HG03354 (cell line): ENCODE measurements around the gene TBK1.

Source experiments
- ATAC-seq: cut with Tn5 transposase; IDR thresholded peaks from one replicate; pipeline ENCODE4 v1.9.1; 2021; ENCODE audit warnings: mild to moderate bottlenecking; ENCODE audit not compliant: unreplicated experiment, poor library complexity, severe bottlenecking

TBK1 gene

DNA sequence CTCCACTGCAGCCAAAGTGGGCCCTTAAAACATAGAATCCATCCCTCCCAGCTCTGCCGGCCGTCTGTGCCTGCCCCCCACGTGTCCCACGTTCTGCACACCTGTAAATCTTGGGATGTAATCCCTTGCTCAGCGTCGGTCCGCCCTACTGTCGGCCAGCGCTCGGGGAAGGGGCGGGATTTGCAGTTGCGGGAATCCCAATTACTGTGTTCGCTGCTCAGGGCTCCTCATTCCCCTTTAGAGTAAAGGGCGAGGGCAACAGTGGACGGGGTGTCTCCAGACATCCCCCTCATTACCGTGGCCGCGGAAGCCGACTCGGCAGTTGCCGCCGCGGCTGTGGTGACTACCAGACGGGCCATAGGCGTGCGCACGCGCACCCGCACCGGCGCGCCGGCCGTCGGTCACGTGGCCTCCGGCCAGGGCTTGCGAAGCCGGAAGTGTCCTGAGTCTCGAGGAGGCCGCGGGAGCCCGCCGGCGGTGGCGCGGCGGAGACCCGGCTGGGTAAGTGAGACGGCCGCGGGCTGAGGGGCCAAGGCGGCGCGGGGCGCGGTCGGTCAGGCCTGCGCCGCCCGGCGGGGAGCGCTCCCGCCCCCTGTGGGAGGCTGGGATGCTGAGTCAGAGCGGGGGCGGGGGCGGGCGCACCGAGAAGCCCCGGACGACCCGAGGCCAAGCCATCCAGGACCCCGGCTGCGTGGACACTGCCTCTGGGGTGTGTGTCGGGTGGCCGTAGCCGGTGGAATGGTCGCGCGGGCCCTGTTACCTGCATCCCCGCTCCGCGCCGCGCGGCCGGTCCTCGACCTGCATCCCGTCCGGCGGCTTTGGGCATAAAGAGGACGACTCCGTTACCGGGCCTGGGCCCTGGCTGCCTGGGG is at the start of gene TBK1:
TSS of gene TBK1 (plus strand) at position 434 of the 872 bp plus-strand sequence. CDS start 3,751 bp downstream, outside the sequence.
- ATAC-seq: peak; percentile 90

DNA sequence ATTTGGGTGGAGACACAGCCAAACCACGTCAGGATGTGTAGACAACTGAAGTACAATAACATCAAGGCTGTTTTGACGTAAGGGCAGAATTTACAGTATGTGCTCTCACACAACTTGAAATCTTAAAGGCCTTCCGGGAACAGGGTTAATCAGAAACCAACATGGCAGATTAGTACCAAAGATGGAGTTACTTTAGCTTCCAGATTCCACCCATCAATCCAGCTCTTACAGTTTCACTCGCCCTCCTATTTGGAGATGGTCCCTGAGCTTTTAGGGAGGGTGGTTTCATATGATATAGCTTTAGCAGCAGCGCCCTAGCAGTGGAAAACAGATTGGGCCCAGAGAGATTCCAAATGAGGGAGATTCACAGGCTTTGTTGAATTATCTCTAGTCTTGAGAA is 49.7 kb upstream of the TBK1 start:
- no peak for ATAC-seq

DNA sequence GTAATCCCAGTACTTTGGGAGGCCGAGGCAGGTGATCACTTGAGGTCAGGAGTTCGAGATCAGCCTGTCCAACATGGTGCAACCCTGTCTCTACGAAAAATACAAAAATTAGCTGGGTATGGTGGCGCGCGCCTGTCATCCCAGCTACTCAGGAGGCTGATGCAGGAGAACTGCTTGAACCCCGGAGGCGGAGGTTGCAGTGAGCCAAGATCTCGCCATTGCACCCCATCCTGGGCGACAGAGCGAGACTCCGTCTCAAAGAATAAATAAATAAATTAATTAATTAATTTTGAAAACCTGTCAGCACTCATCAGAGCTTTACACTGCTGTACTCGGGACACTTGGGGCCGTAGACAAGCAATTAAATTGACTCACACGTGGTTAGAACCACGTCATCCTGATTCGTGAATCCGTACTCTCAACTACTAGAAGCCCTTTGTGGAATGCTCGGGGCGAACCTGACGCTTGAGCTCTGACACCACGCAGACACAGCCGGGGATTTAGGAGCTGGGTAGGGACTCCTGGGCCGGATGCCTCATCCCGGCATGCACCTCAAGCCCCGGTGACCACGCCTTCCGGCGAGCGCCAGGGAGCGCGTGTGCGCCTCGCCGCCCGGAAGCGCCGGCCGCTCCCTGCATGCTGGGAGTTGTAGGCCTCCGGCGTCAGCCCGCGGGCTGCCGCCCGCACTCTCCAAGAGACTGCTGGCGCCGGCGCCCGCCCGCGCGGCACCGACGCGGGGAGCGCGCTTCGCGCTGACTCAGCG is 48.0 kb upstream of the TBK1 start, which contains the start of gene XPOT:
TSS of gene XPOT (plus strand) at position 686 of the 763 bp plus-strand sequence. CDS start 5,644 bp downstream, outside the sequence.
- peak; percentile 96 for ATAC-seq

DNA sequence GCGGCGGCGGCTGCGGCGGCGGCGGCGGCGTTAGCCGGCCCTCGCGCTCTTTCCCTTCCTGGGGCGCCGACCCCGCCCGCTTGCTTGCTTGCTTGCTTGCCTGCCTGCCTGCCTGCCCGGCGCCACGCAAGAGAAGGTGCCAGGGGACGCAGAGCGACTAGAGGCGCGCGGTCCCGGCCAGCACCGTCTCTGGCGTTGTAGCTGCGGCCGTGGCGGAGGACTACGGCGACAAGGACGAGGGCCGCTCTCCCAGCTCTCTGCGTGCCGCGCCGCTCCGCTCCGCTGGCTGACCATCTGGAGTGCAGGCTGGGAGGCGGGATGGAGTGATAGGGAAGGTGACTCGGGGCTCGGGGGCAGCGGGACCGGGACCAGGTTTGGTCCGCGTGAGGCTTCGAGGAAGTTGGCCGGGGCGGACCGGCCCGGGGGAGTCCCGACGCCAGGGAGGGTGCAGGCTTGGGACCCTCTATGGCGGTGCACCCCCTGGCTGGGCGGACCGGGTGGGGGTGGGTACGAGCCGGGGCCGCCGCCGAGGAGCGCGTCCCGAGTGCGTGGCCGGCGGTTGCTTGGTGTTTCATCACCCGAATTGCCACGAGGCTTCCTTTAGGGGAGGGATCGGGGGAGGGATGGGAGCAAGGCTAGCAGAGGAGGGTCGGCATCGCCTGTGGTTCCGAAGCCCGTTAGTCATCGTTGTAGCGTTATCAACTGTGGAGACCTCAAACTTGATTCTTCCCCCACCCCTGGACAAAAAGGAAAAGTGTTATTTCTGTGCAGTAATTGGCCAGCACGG is 47.3 kb upstream of the TBK1 start:
- ATAC-seq: peak; percentile 66

DNA sequence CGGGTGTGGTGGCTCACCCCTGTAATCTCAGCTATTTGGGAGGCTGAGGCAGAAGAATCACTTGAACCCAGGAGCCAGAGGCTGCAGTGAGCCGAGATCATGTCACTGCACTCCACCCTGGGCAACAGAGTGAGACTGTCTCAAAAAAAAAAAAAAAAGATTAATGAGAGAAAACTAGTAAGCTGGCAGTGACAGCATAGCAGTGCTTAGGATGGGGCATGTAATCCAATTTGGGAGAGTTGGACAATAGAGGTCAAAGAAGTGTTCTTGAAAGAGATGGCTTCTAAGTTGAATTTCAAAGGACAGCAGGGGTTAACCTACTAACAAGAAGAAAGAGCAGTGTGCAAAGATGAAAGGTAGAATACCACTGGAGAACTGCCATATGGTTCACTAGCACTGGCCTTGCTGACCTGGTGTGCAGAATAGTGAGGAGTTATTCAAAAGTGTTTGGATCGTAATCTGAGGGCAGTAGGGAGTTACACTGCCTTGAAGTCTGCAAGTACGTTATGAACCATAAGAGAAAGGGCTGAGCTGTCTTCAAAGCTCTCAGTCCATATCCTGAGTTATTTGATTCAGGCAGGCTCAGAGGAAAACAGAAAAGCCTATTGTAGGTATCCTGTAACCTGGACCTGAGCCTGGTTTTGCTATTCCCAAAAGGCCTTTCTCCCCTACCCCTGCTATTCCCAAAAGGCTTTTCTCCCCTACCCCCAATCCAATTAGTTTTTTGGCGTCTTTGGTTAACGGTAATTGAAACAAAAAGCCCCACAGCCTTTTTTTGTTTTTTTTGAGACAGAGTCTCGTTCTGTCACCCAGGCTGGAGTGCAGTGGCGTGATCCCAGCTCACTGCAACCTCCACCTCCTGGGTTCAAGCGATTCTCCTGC is 44.3 kb upstream of the TBK1 start:
- no peak for ATAC-seq

DNA sequence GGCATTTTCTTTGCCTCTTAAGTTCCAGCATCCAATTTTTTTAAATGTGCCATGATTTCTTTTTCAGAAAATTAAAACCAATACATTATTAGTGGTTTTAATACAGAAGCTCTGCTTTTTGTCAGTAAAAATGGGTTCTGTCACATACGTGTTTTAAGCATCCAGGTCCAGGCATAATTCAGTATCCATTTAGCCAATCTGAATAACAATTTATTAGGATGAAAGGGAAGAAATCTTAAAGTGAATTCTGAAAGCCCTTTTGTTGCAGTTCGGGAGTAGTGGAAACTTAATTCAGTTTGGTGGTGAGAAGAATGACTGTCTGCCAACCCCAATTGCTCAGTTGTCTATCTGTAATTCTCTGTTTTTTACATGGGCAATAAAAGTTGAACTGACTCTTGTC is 40.5 kb upstream of the TBK1 start:
- ATAC-seq: no peak

DNA sequence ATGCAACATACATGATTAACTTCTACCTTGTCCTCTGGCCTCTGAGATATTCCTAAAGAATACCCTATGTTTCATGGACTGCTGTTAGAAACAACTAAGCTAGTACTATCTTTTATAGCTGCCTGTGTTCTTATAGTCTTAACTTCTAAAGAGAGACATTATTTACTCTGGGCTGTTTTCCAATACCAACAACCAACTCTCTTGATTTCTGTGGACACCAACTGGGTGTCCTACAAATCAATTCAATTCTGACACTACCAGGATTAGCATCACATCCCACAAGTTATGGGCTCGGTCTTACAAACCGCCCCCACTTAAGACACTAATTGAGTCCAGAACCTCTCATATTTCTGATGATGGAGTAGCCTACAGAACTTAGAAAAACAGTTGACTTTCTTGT is 39.5 kb upstream of the TBK1 start:
- no peak for ATAC-seq

DNA sequence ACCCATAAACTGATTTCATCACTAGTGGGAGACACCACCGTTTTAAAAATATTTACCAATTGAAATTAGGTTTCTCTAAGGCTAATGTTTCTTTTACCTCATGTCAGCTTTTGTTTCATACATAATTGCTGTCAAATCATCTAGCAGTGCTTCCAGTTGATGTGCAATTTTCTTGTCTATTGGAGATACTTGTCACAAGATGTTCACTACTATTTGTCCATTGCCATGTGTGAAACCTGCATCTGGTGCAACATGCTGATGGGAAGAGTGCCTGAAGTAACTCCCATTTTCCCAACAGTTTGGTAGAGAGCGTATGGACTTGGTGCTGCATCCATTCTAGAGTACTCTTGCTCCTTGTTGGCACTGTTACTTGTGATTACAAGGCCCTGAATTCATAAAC is 38.0 kb upstream of the TBK1 start:
- no peak for ATAC-seq

DNA sequence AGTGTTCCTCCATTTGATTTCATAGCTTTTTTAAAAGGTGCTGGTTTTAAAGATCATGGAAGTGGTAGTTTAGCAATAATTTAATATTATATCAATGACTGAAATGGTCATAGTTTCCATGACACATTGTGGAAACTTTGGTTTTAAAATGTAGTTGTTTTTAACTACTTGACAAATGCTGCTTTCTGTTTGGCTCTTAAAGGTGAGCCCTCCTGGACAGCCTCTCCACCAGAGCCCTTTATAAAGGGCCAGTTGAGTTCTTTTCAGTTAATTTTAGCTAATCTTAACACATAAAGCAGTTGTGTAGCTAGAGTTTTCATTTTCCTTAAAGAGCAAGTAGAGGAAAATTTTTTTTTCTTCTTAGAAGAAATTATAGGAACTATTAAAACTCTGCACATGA is 33.7 kb upstream of the TBK1 start:
- no peak for ATAC-seq

DNA sequence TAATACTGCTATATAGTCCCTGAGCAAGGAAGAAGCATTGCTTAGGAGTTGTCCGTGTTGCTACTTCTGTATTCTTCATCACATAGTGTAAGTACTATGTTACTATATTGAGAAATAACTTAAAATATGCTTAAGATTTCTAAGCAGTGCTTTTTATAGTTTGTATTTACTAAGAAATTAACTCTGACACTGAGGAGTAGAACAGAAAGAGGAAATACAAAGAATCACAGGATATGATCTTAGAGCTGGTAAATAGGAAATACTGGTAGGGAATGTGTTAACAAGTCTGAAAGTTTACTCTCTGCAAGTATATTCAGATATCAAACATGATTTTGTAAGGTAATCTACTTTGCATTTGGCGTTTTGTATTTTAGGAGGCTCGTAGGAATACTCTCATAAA is 32.2 kb upstream of the TBK1 start:
- ATAC-seq: no peak

DNA sequence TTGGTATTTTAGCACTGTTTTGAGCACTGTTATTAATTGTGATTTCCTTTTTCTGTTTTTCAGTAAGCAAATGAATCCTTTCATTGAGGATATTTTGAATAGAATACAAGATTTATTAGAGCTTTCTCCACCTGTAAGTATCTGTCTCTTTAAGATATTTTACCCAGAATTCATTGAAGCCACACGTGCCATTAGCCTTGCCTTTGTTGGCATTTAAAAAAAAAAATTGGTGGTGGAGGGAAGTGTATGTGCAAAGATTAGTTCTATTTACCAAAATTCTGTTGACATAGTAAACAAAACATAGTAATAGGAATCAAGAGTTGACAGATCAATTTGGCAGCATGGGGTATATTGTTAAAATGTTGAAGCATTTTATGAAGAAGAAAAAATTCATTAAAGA is 23.9 kb upstream of the TBK1 start:
- no peak for ATAC-seq

DNA sequence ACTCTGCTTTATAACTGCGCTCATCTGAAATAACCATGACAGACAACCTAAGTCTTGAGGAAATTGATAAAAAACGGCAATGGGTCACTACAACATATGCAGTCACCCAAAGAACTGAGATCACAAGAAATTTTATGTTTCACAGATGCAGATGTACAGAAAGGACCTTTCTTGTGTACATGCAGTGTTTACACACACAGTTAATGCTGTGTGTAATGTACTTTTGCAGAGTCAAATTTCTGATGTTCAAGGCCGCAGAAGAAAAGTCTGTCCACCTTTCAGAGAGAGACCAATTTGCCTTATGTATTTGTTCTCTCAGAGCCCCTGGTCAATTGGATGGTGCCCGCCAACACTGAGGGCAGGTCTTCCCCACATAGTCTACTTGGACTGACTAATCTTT is 23.0 kb upstream of the TBK1 start:
- ATAC-seq: no peak

DNA sequence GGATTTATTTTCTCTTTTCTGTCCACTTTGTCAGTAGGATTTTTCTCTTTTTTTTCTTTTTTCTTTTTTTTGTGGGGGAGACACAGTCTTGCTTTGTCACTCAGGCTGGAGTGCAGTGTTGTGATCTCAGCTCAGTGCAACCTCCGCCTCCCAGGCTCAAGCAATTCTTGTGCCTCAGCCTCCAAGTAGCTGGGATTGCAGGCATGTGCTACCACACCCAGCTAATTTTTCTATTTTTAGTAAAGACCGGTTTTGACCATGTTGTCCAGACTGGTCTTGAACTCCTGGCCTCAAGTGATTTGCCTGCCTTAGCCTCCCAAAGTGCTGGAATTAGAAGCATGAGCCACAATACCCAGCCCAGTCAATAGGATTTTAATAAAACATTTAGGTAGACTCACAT is 21.0 kb upstream of the TBK1 start:
- ATAC-seq: no peak

DNA sequence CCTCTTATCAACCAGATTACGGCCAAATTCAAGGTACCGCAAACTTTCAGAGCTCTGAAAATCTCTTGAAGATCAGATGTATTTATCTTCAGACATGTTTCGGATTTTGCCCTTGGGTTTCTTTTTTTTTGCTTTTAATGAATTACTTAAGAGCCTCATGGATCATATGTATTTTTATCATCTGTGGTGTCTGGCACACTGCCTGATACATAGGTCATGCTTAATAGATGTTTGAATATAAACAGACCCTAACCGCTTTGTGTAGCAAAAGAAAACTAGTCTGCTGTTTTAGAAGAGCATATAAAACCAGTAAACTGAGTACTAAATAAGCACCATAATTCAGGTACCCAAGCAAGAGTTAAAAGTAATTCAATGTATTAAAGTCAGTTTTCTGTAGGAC is 20.1 kb upstream of the TBK1 start:
- ATAC-seq: no peak

DNA sequence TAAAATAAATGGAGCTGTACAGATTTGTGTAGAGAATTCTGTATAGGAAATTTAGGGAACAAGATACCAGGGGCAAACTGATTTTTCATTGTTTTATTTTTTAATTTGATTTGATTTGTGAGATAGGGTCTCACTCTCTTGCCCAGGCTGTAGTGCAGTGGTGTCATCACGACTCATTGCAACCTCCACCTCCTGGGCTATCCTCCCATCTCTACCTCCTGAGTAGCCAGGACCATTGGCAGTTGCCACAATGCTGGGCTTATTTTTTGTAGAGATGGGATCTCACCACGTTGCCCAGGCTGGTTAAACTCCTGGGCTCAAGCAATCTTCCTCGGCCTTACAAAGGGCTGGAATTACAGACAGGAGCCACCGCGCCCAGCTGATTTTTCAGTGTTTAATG is 18.0 kb upstream of the TBK1 start:
- ATAC-seq: no peak

DNA sequence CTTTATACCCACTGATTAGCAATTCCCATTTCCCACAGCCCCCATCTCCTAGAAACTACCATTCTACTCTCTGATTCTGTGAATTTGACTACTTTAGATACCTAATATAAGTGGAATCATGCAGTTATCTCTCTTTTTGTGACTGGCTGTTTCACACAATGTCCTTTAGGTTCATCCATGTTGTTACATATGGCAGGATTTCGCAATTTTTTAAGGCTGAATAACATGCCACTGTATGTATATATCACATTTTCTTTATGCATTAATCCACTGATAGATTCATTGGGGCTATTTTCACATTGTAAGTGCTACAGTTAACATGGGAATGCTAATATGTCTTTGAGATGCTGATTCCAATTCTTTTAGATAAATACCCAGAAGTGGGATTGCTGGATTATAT is 11.8 kb upstream of the TBK1 start:
- ATAC-seq: no peak

DNA sequence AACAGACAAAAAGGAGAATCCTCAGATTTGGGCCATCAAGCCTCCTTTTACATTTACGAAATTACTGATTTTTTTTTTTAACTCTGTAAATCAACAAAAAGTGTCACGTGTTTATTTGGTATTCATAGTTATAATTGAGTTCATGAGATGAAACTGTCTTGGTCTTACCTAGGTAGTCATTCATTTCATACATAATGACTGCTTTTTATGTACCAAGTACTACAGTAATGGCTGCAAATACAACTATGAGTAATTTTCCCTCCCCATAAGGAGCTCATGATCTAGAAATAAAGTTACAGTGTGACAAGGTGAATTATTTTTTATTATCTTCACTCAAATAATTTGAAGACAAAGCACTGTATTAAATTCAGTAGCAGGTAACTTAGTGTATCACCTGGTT is 6.4 kb upstream of the TBK1 start:
- no peak for ATAC-seq

DNA sequence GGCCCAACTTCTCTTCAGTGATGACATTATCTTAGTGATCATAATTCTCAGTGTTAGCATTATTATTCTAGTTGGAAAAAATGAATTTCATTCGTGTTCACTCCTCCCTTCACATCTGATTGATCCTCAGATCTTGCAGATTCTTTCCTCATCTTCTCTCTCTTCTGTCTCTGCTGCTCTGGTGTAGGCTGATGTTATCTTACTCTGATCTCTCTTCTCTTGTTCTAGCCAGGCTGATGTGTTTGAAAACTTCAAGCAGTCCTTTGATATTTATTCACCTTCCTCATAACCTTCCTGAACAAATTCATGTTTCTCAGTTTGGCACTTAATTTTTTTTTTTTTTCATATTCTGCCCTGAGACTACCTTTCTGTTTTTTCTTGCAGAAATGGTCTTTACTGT is 5.6 kb upstream of the TBK1 start:
- ATAC-seq: no peak

DNA sequence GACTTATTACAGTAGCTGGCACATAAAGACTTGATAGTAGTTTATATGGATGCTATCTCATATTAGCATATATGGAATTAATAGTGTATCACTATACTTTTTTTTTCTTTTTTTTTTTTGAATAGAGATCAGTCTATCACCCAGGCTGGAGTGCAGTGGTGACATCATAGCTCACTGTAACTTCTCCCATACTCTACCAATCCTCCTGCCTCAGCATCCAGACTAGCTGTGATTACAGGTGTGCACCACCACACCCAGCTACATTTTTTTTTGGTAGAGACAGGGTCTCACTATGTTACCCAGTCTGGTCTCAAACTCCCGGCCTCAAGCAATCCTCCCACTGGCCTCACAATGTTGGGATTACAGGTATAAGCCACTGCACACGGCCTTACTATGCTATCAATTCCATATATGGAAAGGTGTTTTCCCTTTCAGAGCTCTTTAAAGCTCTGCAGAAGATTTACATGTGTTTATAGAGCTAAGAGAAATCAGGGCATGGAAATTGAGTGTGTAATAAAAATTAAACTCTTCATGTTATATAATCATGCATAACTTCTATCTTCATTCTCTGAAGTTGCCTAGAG is 1.8 kb upstream of the TBK1 start:
- no peak for ATAC-seq
